Amniotic stem cell (primary cell): ENCODE measurements around the gene BCL11A.

ENCODE experiments used
- DNase-seq: peaks from one replicate; lab custom pipeline; 2025; lab: John Stamatoyannopoulos, UW

BCL11A gene

GRCh38 chr2:60406192-60406591 lies 147.3 kb downstream of the BCL11A start:
- no peak for DNase-seq

- DNase-seq, result no peak
Observed at GRCh38 chr2:60405271-60405919, 148.1 kb downstream of the BCL11A start.
